MM.1S (cell line): ENCODE data around the gene RABL6.

Experiments
- DNase-seq: peaks from one replicate; pipeline ENCODE4 v3.0.0-alpha.2; 2015
- H2AFZ ChIP-seq: fragments of 300-600 bp; sonication (generic); 2 replicates; pipeline ENCODE4 v1.6.0; 2016; ENCODE audit warnings: antibody characterized with exemption, low read length
- H3F3A ChIP-seq: fragments of 300-600 bp; sonication (generic); 2 replicates; pipeline ENCODE4 v1.6.1; 2016; ENCODE audit warnings: mild to moderate bottlenecking, antibody characterized with exemption, low read length, moderate library complexity, mixed read lengths; ENCODE audit not compliant: insufficient read depth
- H3K27ac ChIP-seq: fragments of 300-600 bp; sonication (generic); 2 replicates; pipeline ENCODE4 v1.5.1; 2016; ENCODE audit warnings: mild to moderate bottlenecking, low read length
- H3K27me3 ChIP-seq: fragments of 300-600 bp; sonication (generic); replicated peaks from 2 replicates; pipeline ENCODE4 v1.6.0; 2016; ENCODE audit warnings: low read length; ENCODE audit not compliant: insufficient read depth
- H3K36me3 ChIP-seq: fragments of 300-600 bp; sonication (generic); replicated peaks from 2 replicates; pipeline ENCODE4 v1.6.1; 2016; ENCODE audit warnings: mild to moderate bottlenecking, low read length, mixed read lengths; ENCODE audit not compliant: insufficient read depth
- H3K4me1 ChIP-seq: fragments of 300-600 bp; sonication (generic); 2 replicates; pipeline ENCODE4 v1.6.1; 2016; ENCODE audit warnings: low read length, mixed read lengths
- H3K4me2 ChIP-seq: fragments of 300-600 bp; sonication (generic); 2 replicates; pipeline ENCODE4 v1.6.0; 2016; ENCODE audit warnings: low read depth, low read length
- H3K4me3 ChIP-seq: fragments of 300-600 bp; sonication (generic); 2 replicates; pipeline ENCODE4 v1.5.1; 2016; ENCODE audit warnings: low read length, mixed read lengths
- H3K79me2 ChIP-seq: fragments of 300-600 bp; sonication (generic); 2 replicates; pipeline ENCODE4 v1.6.1; 2016; ENCODE audit warnings: mixed run types, low read length, mixed read lengths
- H3K9ac ChIP-seq: fragments of 300-600 bp; sonication (generic); 2 replicates; pipeline ENCODE4 v1.6.1; 2016; ENCODE audit warnings: low read length, mixed read lengths
- H3K9me2 ChIP-seq: fragments of 300-600 bp; sonication (generic); replicated peaks from 2 replicates; pipeline ENCODE4 v1.6.1; 2016; ENCODE audit warnings: mild to moderate bottlenecking, low read length, mixed read lengths; ENCODE audit not compliant: insufficient read depth
- H3K9me3 ChIP-seq: fragments of 300-600 bp; sonication (generic); replicated peaks from 2 replicates; pipeline ENCODE4 v1.6.1; 2016; ENCODE audit warnings: mild to moderate bottlenecking, low read length, mixed read lengths; ENCODE audit not compliant: insufficient read depth
- H4K20me1 ChIP-seq: fragments of 300-600 bp; sonication (generic); 2 replicates; pipeline ENCODE4 v1.6.1; 2016; ENCODE audit warnings: mild to moderate bottlenecking, low read length, moderate library complexity, mixed read lengths; ENCODE audit not compliant: insufficient read depth
- EZH2 ChIP-seq: fragments of 300-600 bp; sonication (generic); optimal IDR thresholded peaks from 2 replicates; pipeline ENCODE3; 2017; ENCODE audit warnings: low read depth, mild to moderate bottlenecking, antibody characterized with exemption, low read length, mixed read lengths
- EZH2phosphoT487 ChIP-seq: fragments of 300-600 bp; sonication (generic); IDR thresholded peaks from 2 replicates; pipeline ENCODE4 v1.6.1; 2018; ENCODE audit warnings: antibody characterized with exemption, low read length
- TF ChIP-seq, protein P1 (sequence below): fragments of 300-600 bp; sonication (generic); IDR thresholded peaks from 2 replicates; pipeline ENCODE4 v1.5.1; 2016; ENCODE audit warnings: antibody characterized with exemption, low read length, mixed read lengths

The RABL6 gene

DNA sequence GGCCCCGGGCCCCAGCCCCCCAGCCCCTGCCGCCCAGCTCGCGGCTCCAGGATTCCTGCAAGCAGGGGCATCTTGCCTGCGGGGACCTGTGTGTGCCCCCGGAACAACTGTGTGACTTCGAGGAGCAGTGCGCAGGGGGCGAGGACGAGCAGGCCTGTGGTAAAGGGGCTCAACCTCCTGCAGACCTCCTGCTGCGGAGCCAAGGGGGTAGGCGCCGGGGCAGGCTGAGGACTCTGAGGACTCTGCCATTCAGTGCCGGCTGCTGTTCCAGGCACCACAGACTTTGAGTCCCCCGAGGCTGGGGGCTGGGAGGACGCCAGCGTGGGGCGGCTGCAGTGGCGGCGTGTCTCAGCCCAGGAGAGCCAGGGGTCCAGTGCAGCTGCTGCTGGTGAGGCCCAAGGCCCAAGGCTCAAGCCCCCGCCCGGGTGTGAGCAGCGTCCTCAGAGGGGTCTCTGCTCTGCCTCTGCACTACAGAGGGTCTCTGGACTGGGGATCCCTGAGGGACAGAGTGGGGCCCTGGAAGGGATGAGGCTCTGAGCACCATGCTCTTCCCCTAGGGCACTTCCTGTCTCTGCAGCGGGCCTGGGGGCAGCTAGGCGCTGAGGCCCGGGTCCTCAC lies 47.8 kb downstream of the RABL6 start:
- Histone ChIP-seq H3K36me3 (no peaks in the 10 kb centered on the region), H3K9me2 (no peaks in the 10 kb centered on the region), H3F3A (no peaks in the 10 kb centered on the region), H3K27me3 (no peaks in the 10 kb centered on the region), H3K9me3 (no peaks in the 10 kb centered on the region), H3K9ac (no peak overlapping the region), H3K4me3 (no peak overlapping the region), H3K79me2 (no peaks in the 10 kb centered on the region), H2AFZ (no peak overlapping the region), H3K4me2 (no peak overlapping the region), H4K20me1 (no peaks in the 10 kb centered on the region), H3K27ac (no peak overlapping the region), H3K4me1 (no peaks in the 10 kb centered on the region)
- no peak for DNase-seq
- TF ChIP-seq EZH2phosphoT487 = no peak
- TF ChIP-seq, protein P1, sequence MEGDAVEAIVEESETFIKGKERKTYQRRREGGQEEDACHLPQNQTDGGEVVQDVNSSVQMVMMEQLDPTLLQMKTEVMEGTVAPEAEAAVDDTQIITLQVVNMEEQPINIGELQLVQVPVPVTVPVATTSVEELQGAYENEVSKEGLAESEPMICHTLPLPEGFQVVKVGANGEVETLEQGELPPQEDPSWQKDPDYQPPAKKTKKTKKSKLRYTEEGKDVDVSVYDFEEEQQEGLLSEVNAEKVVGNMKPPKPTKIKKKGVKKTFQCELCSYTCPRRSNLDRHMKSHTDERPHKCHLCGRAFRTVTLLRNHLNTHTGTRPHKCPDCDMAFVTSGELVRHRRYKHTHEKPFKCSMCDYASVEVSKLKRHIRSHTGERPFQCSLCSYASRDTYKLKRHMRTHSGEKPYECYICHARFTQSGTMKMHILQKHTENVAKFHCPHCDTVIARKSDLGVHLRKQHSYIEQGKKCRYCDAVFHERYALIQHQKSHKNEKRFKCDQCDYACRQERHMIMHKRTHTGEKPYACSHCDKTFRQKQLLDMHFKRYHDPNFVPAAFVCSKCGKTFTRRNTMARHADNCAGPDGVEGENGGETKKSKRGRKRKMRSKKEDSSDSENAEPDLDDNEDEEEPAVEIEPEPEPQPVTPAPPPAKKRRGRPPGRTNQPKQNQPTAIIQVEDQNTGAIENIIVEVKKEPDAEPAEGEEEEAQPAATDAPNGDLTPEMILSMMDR = no peak

DNA sequence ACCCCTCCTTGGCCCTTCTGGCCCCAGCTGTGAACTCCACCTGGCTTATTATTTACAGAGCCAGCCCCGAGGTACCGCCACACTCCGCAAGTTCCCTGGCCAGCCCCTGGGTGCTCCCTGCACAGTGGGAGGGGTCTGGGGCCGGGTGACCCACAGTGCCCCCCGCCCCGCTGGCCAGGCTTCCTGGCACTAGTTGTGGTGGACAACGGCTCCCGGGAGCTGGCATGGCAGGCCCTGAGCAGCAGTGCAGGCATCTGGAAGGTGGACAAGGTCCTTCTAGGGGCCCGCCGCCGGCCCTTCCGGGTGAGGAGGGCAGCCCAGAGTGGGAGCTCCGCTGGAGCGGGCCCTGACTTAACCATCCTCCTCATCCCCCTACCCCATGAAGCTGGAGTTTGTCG lies 48.3 kb downstream of the RABL6 start:
- H3K9ac ChIP-seq = no peak overlapping the region
- DNase-seq = no peak
- no peaks in the 10 kb centered on the region for H3K79me2 ChIP-seq
- no peaks in the 10 kb centered on the region for H3K4me1 ChIP-seq
- H3F3A ChIP-seq = no peaks in the 10 kb centered on the region
- H3K4me2 ChIP-seq = no peak overlapping the region
- no peaks in the 10 kb centered on the region for H3K27me3 ChIP-seq
- no peak overlapping the region for H3K4me3 ChIP-seq
- no peak overlapping the region for H3K27ac ChIP-seq
- H3K9me3 ChIP-seq = no peaks in the 10 kb centered on the region
- no peaks in the 10 kb centered on the region for H4K20me1 ChIP-seq
- no peaks in the 10 kb centered on the region for H3K9me2 ChIP-seq
- no peaks in the 10 kb centered on the region for H3K36me3 ChIP-seq
- no peak overlapping the region for H2AFZ ChIP-seq
- TF ChIP-seq EZH2 (no peak), EZH2phosphoT487 (no peak)
- TF ChIP-seq, protein P1 = no peak

DNA sequence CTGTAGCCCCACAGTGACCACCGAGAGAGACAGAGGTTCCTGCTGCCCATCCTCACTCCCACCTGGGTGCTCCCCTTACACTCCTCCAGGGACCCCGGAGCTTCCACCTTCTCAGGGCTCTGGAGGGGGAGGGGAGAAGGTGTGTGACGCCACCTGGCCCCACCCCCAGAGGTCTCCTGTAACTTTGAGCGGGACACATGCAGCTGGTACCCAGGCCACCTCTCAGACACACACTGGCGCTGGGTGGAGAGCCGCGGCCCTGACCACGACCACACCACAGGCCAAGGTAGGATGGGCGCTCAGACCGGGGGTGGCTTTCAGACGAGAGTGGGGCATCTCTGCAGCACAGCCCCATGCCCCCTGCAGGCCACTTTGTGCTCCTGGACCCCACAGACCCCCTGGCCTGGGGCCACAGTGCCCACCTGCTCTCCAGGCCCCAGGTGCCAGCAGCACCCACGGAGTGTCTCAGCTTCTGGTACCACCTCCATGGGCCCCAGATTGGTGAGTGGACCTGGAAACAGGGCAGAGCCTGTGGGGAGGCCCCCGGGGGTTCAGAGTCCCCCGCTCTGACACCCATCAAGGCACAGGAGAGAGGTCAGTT lies 48.9 kb downstream of the RABL6 start:
- TF ChIP-seq EZH2phosphoT487 = no peak
- TF ChIP-seq EZH2 = no peak
- TF ChIP-seq, protein P1 = no peak
- Histone ChIP-seq H3K27me3 (no peaks in the 10 kb centered on the region), H3K4me2 (no peak overlapping the region), H3K36me3 (no peaks in the 10 kb centered on the region), H3K79me2 (no peaks in the 10 kb centered on the region), H3K9me3 (no peaks in the 10 kb centered on the region), H2AFZ (no peak overlapping the region), H3K9me2 (no peaks in the 10 kb centered on the region), H3K4me1 (no peaks in the 10 kb centered on the region), H4K20me1 (no peaks in the 10 kb centered on the region), H3F3A (no peaks in the 10 kb centered on the region), H3K27ac (no peak overlapping the region), H3K9ac (no peak overlapping the region), H3K4me3 (no peak overlapping the region)
- DNase-seq = no peak
